Lung (tissue), 12 donors: ENCODE results near the gene SLIT1. TPM values are rescaled to one million over a fixed set of nuclear protein-coding genes. Genes with fewer than 3 reads are reported as not detected.

Experiments used
- ATAC-seq: fragments of 200-7000 bp; cut with Tn5 transposase; one replicate; pipeline ENCODE4 v1.9.1; 2020; ENCODE audit warnings: moderate number of reproducible peaks; ENCODE audit not compliant: insufficient read depth, low FRiP score
- DNase-seq, 3 donors: peaks; one replicate each; pipeline ENCODE4 v3.0.0-alpha.2; 2013 to 2017
- H3K27ac ChIP-seq, 2 donors: one replicate each; pipeline ENCODE4 v1.5.1; 2013; ENCODE audit warnings: mild to moderate bottlenecking in 2 of 2, moderate library complexity in 2 of 2, control low read depth in 1 of 2, inconsistent platforms in 1 of 2, low read depth in 1 of 2, low read length in 1 of 2
- H3K27me3 ChIP-seq, 3 donors: one replicate each; pipeline ENCODE4 v1.5.1; 2013; ENCODE audit warnings: low read length in 2 of 3; ENCODE audit not compliant: control insufficient read depth in 3 of 3, insufficient read depth in 3 of 3
- H3K36me3 ChIP-seq, 4 donors: one replicate each; pipeline ENCODE4 v1.5.1; 2013; ENCODE audit warnings: low read length in 4 of 4, mild to moderate bottlenecking in 1 of 4, moderate library complexity in 1 of 4; ENCODE audit not compliant: control insufficient read depth in 4 of 4, insufficient read depth in 4 of 4
- H3K4me1 ChIP-seq, 5 donors: one replicate each; pipeline ENCODE4 v1.5.1; 2013; ENCODE audit warnings: low read length in 5 of 5, mild to moderate bottlenecking in 2 of 5, moderate library complexity in 1 of 5; ENCODE audit not compliant: control insufficient read depth in 5 of 5, insufficient read depth in 5 of 5
- H3K4me3 ChIP-seq: one replicate; pipeline ENCODE4 v1.5.1; 2013; ENCODE audit warnings: mild to moderate bottlenecking, control low read depth, moderate library complexity
- H3K9ac ChIP-seq, 2 donors: one replicate each; pipeline ENCODE4 v1.5.1; 2013; ENCODE audit warnings: low read length in 2 of 2, control low read depth in 1 of 2; ENCODE audit not compliant: insufficient read depth in 1 of 2
- H3K9me3 ChIP-seq, 4 donors: one replicate each; pipeline ENCODE4 v1.5.1; 2013; ENCODE audit warnings: low read length in 3 of 4, mild to moderate bottlenecking in 1 of 4, moderate library complexity in 1 of 4; ENCODE audit not compliant: control insufficient read depth in 4 of 4, insufficient read depth in 3 of 4
- CTCF ChIP-seq: IDR thresholded peaks from 2 replicates; pipeline ENCODE4 v1.5.1; 2012; ENCODE audit warnings: mild to moderate bottlenecking; ENCODE audit errors: control extremely low read depth, extremely low read depth
- whole genome bisulfite sequencing, 2 donors: extraction: QIAGEN DNeasy Blood & Tissue Kit; methylation state at CpG; one replicate each; pipeline ENCODE4 v1.1.7; 2013; 5-methylcytosine and 5-hydroxymethylcytosine counted together
- polyA plus RNA-seq, 2 donors: library from polyadenylated mRNA; stranded (reverse); fragments of 200-250 nt; gene quantifications; one replicate each; pipeline ENCODE4 v1.2.1, GENCODE V29; 2013
- total RNA-seq, 2 donors: library from RNA; depleted of rRNA in 1 of 2; stranded (reverse); fragments of >200 nt in 1 of 2; gene quantifications; one replicate each; pipeline ENCODE4 v1.2.1, GENCODE V29; 2014 to 2021
- donor health status: control.
- donor health status: control.
- donor health status: Bipolar disorder and iron deficiency.
- donor health status: healthy.
- donor health status: DM: yes; HTN: yes; CAD: no.

The SLIT1 gene
- total and polyA plus RNA-seq, 4 donors, result 0.39 to 5.6 (median 0.57) TPM

GRCh38 chr10:97151307-97151914 is 34.3 kb downstream of the SLIT1 start:
- H3K36me3 ChIP-seq, result no peaks in the 10 kb centered on the region
- H3K4me3 ChIP-seq, result no peak overlapping the region
- DNase-seq, result no peak

GRCh38 chr10:97150616-97151015 is 35.1 kb downstream of the SLIT1 start:
- H3K4me1 ChIP-seq, result peaks cover 0 to 21% (median 2%) of the 10 kb centered on the region in 5 donors
- H3K4me3 ChIP-seq, result no peak overlapping the region
- H3K27ac ChIP-seq, result no peak overlapping the region
- H3K9me3 ChIP-seq, result peaks cover 0 to 1% (median 0%) of the 10 kb centered on the region in 4 donors
- no peak overlapping the region for H3K9ac ChIP-seq
- DNase-seq (no peak), ATAC-seq (no peak)
- H3K27me3 ChIP-seq, result no peaks in the 10 kb centered on the region
- WGBS, 2 donors, result 74 to 90% methylated on average over 8 of the region's 8 CpGs
- TF ChIP-seq CTCF, result no peak
- H3K36me3 ChIP-seq, result no peaks in the 10 kb centered on the region

More at GRCh38 chr10:97151307-97151914, 34.3 kb downstream of the SLIT1 start:
- Histone ChIP-seq H3K9me3 (no peaks in the 10 kb centered on the region), H3K27ac (no peak overlapping the region), H3K27me3 (no peaks in the 10 kb centered on the region), H3K4me1 (peaks cover 0 to 13% (median 0%) of the 10 kb centered on the region in 5 donors), H3K9ac (no peak overlapping the region)
- ATAC-seq, result no peak
- 84 to 88% methylated on average over 6 of the region's 6 CpGs for WGBS, 2 donors
- TF ChIP-seq CTCF, result no peak

GRCh38 chr10:97150013-97150595 is 35.7 kb downstream of the SLIT1 start:
- peaks cover 0 to 25% (median 2%) of the 10 kb centered on the region in 5 donors for H3K4me1 ChIP-seq
- H3K36me3 ChIP-seq, result no peaks in the 10 kb centered on the region
- WGBS, 2 donors, result 57 to 60% methylated on average over 10 of the region's 10 CpGs
- H3K4me3 ChIP-seq, result no peak overlapping the region
- ATAC-seq, result no peak
- DNase-seq, result no peak
- no peak for TF ChIP-seq CTCF
- H3K9ac ChIP-seq, result no peak overlapping the region
- H3K9me3 ChIP-seq, result peaks cover 0 to 2% (median 0%) of the 10 kb centered on the region in 4 donors
- H3K27me3 ChIP-seq, result no peaks in the 10 kb centered on the region
- no peak overlapping the region for H3K27ac ChIP-seq
